ENCODE data around the gene ANKS1B.

The ANKS1B gene

GRCh38 chr12:99783421-99783820 lies 201.3 kb downstream of the ANKS1B start:
- H2AFZ ChIP-seq, result no peak overlapping the region
- no peaks in the 10 kb centered on the region for H3K9me3 ChIP-seq (ENCODE audit: control insufficient read depth, low read length)
- H3K4me1 ChIP-seq, result no peaks in the 10 kb centered on the region
- TF ChIP-seq CTCF (IDR thresholded peaks at IDR 0.05), result no peak
- no peak overlapping the region for H3K4me3 ChIP-seq (ENCODE audit: low read depth, low read length)
- no peak overlapping the region for H3K9ac ChIP-seq
- H3K79me2 ChIP-seq, result no peaks in the 10 kb centered on the region
- H3K4me2 ChIP-seq (ENCODE audit: low read length), result no peak overlapping the region
- no peak overlapping the region for H3K27ac ChIP-seq
- no peaks in the 10 kb centered on the region for H3K36me3 ChIP-seq (ENCODE audit: control insufficient read depth, insufficient read depth, low read length)
- no peaks in the 10 kb centered on the region for H3K27me3 ChIP-seq (ENCODE audit: control insufficient read depth, insufficient read depth, low read length)

- no peak overlapping the region for H3K9ac ChIP-seq
- H3K27me3 ChIP-seq (ENCODE audit: control insufficient read depth, insufficient read depth, low read length), result no peaks in the 10 kb centered on the region
- no peaks in the 10 kb centered on the region for H3K9me3 ChIP-seq (ENCODE audit: control insufficient read depth, low read length)
- no peak overlapping the region for H3K4me2 ChIP-seq (ENCODE audit: low read length)
- H3K4me3 ChIP-seq (ENCODE audit: low read depth, low read length), result no peak overlapping the region
- H3K36me3 ChIP-seq (ENCODE audit: control insufficient read depth, insufficient read depth, low read length), result no peaks in the 10 kb centered on the region
- no peak overlapping the region for H3K27ac ChIP-seq
- no peaks in the 10 kb centered on the region for H3K4me1 ChIP-seq
- H2AFZ ChIP-seq, result no peak overlapping the region
- no peaks in the 10 kb centered on the region for H3K79me2 ChIP-seq
- no peak for TF ChIP-seq CTCF (IDR thresholded peaks at IDR 0.05)
Observed at GRCh38 chr12:99772274-99772673, 212.5 kb downstream of the ANKS1B start.

GRCh38 chr12:99771659-99772058 lies 213.1 kb downstream of the ANKS1B start:
- no peak for TF ChIP-seq CTCF (IDR thresholded peaks at IDR 0.05)
- no peaks in the 10 kb centered on the region for H3K4me1 ChIP-seq
- H3K4me3 ChIP-seq (ENCODE audit: low read depth, low read length), result no peak overlapping the region
- no peak overlapping the region for H3K4me2 ChIP-seq (ENCODE audit: low read length)
- no peaks in the 10 kb centered on the region for H3K9me3 ChIP-seq (ENCODE audit: control insufficient read depth, low read length)
- H3K27ac ChIP-seq, result no peak overlapping the region
- H2AFZ ChIP-seq, result no peak overlapping the region
- no peaks in the 10 kb centered on the region for H3K36me3 ChIP-seq (ENCODE audit: control insufficient read depth, insufficient read depth, low read length)
- H3K27me3 ChIP-seq (ENCODE audit: control insufficient read depth, insufficient read depth, low read length), result no peaks in the 10 kb centered on the region
- no peak overlapping the region for H3K9ac ChIP-seq
- no peaks in the 10 kb centered on the region for H3K79me2 ChIP-seq

GRCh38 chr12:99769396-99769980 lies 215.2 kb downstream of the ANKS1B start:
- H3K9me3 ChIP-seq (ENCODE audit: control insufficient read depth, low read length), result no peaks in the 10 kb centered on the region
- no peak overlapping the region for H3K4me3 ChIP-seq (ENCODE audit: low read depth, low read length)
- no peaks in the 10 kb centered on the region for H3K79me2 ChIP-seq
- no peaks in the 10 kb centered on the region for H3K4me1 ChIP-seq
- H3K27ac ChIP-seq, result no peak overlapping the region
- TF ChIP-seq CTCF (IDR thresholded peaks at IDR 0.05), result no peak
- H3K27me3 ChIP-seq (ENCODE audit: control insufficient read depth, insufficient read depth, low read length), result no peaks in the 10 kb centered on the region
- H3K9ac ChIP-seq, result no peak overlapping the region
- no peak overlapping the region for H3K4me2 ChIP-seq (ENCODE audit: low read length)
- H3K36me3 ChIP-seq (ENCODE audit: control insufficient read depth, insufficient read depth, low read length), result no peaks in the 10 kb centered on the region
- no peak overlapping the region for H2AFZ ChIP-seq

- Histone ChIP-seq H3K36me3 (ENCODE audit: control insufficient read depth, insufficient read depth, low read length) (no peaks in the 10 kb centered on the region), H3K4me3 (ENCODE audit: low read depth, low read length) (no peak overlapping the region), H3K9me3 (ENCODE audit: control insufficient read depth, low read length) (no peaks in the 10 kb centered on the region), H3K4me1 (no peaks in the 10 kb centered on the region), H2AFZ (no peak overlapping the region), H3K79me2 (no peaks in the 10 kb centered on the region), H3K27me3 (ENCODE audit: control insufficient read depth, insufficient read depth, low read length) (no peaks in the 10 kb centered on the region), H3K27ac (no peak overlapping the region), H3K9ac (no peak overlapping the region), H3K4me2 (ENCODE audit: low read length) (no peak overlapping the region)
- no peak for TF ChIP-seq CTCF (IDR thresholded peaks at IDR 0.05)
Observed at GRCh38 chr12:99768758-99769157, 216.0 kb downstream of the ANKS1B start.

Data from parathyroid adenoma (tissue), 2 donors.